ENCODE data around the gene BBS9. TPM values are rescaled to one million over a fixed set of nuclear protein-coding genes. Genes with fewer than 3 reads are reported as not detected.

Gene BBS9
- total and polyA plus RNA-seq, 2 of the 4 experiments (the other 2 are of a cell fraction): 7.9 to 9.5 TPM

DNA sequence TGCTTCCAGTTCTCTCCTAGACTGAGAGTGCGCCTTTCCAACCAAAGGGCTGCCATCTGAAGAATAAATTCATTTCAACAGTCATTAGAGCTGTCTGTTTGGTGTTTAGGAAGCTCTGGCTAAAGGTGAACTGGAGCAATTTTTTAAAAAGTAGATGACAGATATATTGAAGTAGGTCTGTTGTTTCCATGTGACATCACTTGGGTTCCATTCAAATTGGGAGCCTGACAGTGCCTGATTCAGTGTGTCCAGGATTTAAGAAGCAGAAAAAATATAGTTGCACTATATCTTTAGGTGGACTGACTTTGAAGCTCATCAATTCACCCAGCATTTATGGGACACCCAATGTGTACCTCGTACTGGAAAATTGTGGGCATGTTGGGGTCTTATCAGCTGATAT, 367.7 kb downstream of the BBS9 start:
- Histone ChIP-seq H2AFZ (replicated peaks; ENCODE audit: low read length, poor library complexity) (no peak overlapping the region), H3K4me1 (ENCODE audit: control insufficient read depth, insufficient read depth, low read length) (peaks cover 3% of the 10 kb centered on the region), H4K8ac (ENCODE audit: low read depth in 2 of 2, low read length in 2 of 2) (no peak overlapping the region), H3K9me1 (ENCODE audit: insufficient read depth, low read length) (no peaks in the 10 kb centered on the region), H3K27me3 (ENCODE audit: control insufficient read depth, insufficient read depth, low read length) (no peaks in the 10 kb centered on the region), H3K4ac (ENCODE audit: low read depth, low read length) (no peak overlapping the region), H3K27ac (ENCODE audit: insufficient read depth, low read length) (no peak overlapping the region), H4K91ac (ENCODE audit: insufficient read depth, low read depth, low read length) (no peak overlapping the region), H4K5ac (ENCODE audit: low read depth, low read length) (no peak overlapping the region), H3K9me3 (ENCODE audit: control insufficient read depth, insufficient read depth, low read length) (no peaks in the 10 kb centered on the region), H2BK20ac (ENCODE audit: low read depth, low read length) (no peak overlapping the region), H3K4me2 (ENCODE audit: low read depth, low read length) (no peak overlapping the region), H3K23ac (ENCODE audit: low read depth, low read length) (no peak overlapping the region), H3K4me3 (ENCODE audit: insufficient read depth, low read depth, low read length) (no peak overlapping the region), H4K20me1 (ENCODE audit: insufficient read depth, low read length) (no peaks in the 10 kb centered on the region), H2AK9ac (replicated peaks; ENCODE audit: low read depth, low read length, poor library complexity) (no peak overlapping the region), H2AK5ac (ENCODE audit: low read depth, low read length) (no peak overlapping the region), H3K18ac (ENCODE audit: low read depth, low read length) (no peak overlapping the region), H3K9ac (ENCODE audit: low read depth, low read length) (no peak overlapping the region), H2BK5ac (ENCODE audit: low read depth, low read length, poor library complexity, severe bottlenecking) (no peak overlapping the region), H2BK15ac (ENCODE audit: low read depth, low read length) (no peak overlapping the region), H3K79me1 (ENCODE audit: low read depth in 1 of 2, low read length in 2 of 2) (no peaks in the 10 kb centered on the region; a peak in 1 of 4 replicates), H3K36me3 (ENCODE audit: control insufficient read depth, insufficient read depth, low read length) (no peaks in the 10 kb centered on the region), H3K56ac (ENCODE audit: extremely low read depth, insufficient read depth, low read length) (no peak overlapping the region), H3K14ac (replicated peaks; ENCODE audit: low read depth, low read length) (no peak overlapping the region), H2BK120ac (ENCODE audit: low read depth, low read length) (no peak overlapping the region)
- intact Hi-C loops (cut with micrococcal nuclease): no loop called here
- dilution Hi-C loops (cut with HindIII; ENCODE audit: low sequenced_read_pairs, unreplicated experiment): no loop called here
- no peak for TF ChIP-seq RCOR1 (IDR thresholded peaks at IDR 0.05; ENCODE audit: insufficient replicate concordance, low read length)
- no peak for TF ChIP-seq USF2 (IDR thresholded peaks at IDR 0.05; ENCODE audit: low read depth, low read length)
- no peak for TF ChIP-seq POLR2A (IDR thresholded peaks at IDR 0.05; ENCODE audit: low read depth, low read length)
- TF ChIP-seq MAZ (IDR thresholded peaks at IDR 0.05; ENCODE audit: borderline replicate concordance, low read depth, low read length): no peak
- TF ChIP-seq, protein P1, sequence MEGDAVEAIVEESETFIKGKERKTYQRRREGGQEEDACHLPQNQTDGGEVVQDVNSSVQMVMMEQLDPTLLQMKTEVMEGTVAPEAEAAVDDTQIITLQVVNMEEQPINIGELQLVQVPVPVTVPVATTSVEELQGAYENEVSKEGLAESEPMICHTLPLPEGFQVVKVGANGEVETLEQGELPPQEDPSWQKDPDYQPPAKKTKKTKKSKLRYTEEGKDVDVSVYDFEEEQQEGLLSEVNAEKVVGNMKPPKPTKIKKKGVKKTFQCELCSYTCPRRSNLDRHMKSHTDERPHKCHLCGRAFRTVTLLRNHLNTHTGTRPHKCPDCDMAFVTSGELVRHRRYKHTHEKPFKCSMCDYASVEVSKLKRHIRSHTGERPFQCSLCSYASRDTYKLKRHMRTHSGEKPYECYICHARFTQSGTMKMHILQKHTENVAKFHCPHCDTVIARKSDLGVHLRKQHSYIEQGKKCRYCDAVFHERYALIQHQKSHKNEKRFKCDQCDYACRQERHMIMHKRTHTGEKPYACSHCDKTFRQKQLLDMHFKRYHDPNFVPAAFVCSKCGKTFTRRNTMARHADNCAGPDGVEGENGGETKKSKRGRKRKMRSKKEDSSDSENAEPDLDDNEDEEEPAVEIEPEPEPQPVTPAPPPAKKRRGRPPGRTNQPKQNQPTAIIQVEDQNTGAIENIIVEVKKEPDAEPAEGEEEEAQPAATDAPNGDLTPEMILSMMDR (conservative IDR thresholded peaks at IDR 0.05; ENCODE audit: low read depth, low read length): no peak
- TF ChIP-seq RFX5 (IDR thresholded peaks at IDR 0.05; ENCODE audit: low read depth, low read length): no peak
- no peak for TF ChIP-seq BHLHE40 (IDR thresholded peaks at IDR 0.05; ENCODE audit: low read depth, low read length)
- no peak for TF ChIP-seq FOS (IDR thresholded peaks at IDR 0.05; ENCODE audit: low read depth, low read length)
- TF ChIP-seq NFE2L2 (IDR thresholded peaks at IDR 0.05; ENCODE audit: low read depth, low read length): no peak
- TF ChIP-seq CEBPB (IDR thresholded peaks at IDR 0.05; ENCODE audit: low read depth, low read length): no peak
- no peak for TF ChIP-seq ELK1 (IDR thresholded peaks at IDR 0.05; ENCODE audit: borderline replicate concordance, low read depth, low read length)
- no peak for TF ChIP-seq MAFK (IDR thresholded peaks at IDR 0.05; ENCODE audit: low read depth, low read length)
- ChIA-PET CTCF (interaction anchor here (0.6 kb wide), 2 partner anchors 436 to 732 kb away, joined by 3 to 4 read pairs; no protein-coding TSS in a partner anchor), POLR2A (ENCODE audit: unreplicated experiment) (no interaction called here)
- in situ Hi-C loops (cut with MboI; ENCODE audit: low sequenced_read_pairs): no loop called here
- BruUV-seq (replicated peaks): no TSS peak
- DNase-seq: no peak
- WGBS, 2 experiments (ENCODE audit: extremely low coverage in 2 of 2, insufficient read length in 1 of 2): no CpG with 5 or more reads among the region's 2 CpGs
- ATAC-seq (ENCODE audit: low read depth): no peak
